T-helper 1 cell (primary cell): ENCODE results near the gene ALDH1L1.

Experiments
- DNase-seq, 5 donors: peaks; one replicate each; pipeline ENCODE4 v3.0.0-alpha.2; 2012 to 2020

The ALDH1L1 gene

GRCh38 chr3:126194713-126195305 is 14.4 kb upstream of the ALDH1L1 start:
- DNase-seq: no peak

GRCh38 chr3:126191246-126191645 is 10.9 kb upstream of the ALDH1L1 start:
- DNase-seq: no peak

GRCh38 chr3:126187920-126188319 is 7.5 kb upstream of the ALDH1L1 start:
- DNase-seq: no peak

- DNase-seq: no peak
Observed at GRCh38 chr3:126186749-126187148, 6.4 kb upstream of the ALDH1L1 start.

- no peak for DNase-seq
Observed at GRCh38 chr3:126186271-126186670, 5.9 kb upstream of the ALDH1L1 start.

GRCh38 chr3:126184465-126185000 is 4.1 kb upstream of the ALDH1L1 start:
- DNase-seq: no peak

GRCh38 chr3:126181398-126181725 is 976 bp upstream of the ALDH1L1 start:
- no peak for DNase-seq

- DNase-seq: no peak
Observed at GRCh38 chr3:126179825-126180476, 435 bp downstream of the ALDH1L1 start.

- DNase-seq: no peak
Observed at GRCh38 chr3:126170073-126170777, 10.2 kb downstream of the ALDH1L1 start.

GRCh38 chr3:126167566-126167965 is 12.8 kb downstream of the ALDH1L1 start:
- no peak for DNase-seq

- DNase-seq: no peak
Observed at GRCh38 chr3:126166009-126166408, 14.4 kb downstream of the ALDH1L1 start.

GRCh38 chr3:126161309-126161708 is 19.1 kb downstream of the ALDH1L1 start:
- DNase-seq: no peak

GRCh38 chr3:126160243-126161210 is 19.9 kb downstream of the ALDH1L1 start:
- no peak for DNase-seq

GRCh38 chr3:126159476-126159875 is 20.9 kb downstream of the ALDH1L1 start:
- DNase-seq: no peak

- no peak for DNase-seq
Observed at GRCh38 chr3:126158912-126159454, 21.4 kb downstream of the ALDH1L1 start.

GRCh38 chr3:126158016-126158911 is 22.1 kb downstream of the ALDH1L1 start:
- DNase-seq: no peak

- DNase-seq: no peak
Observed at GRCh38 chr3:126157083-126157768, 23.2 kb downstream of the ALDH1L1 start.

GRCh38 chr3:126156468-126156867 is 23.9 kb downstream of the ALDH1L1 start:
- DNase-seq: no peak

- no peak for DNase-seq
Observed at GRCh38 chr3:126155819-126156218, 24.6 kb downstream of the ALDH1L1 start.

GRCh38 chr3:126155280-126155640 is 25.1 kb downstream of the ALDH1L1 start:
- DNase-seq: no peak
